ENCODE data around the gene ITPKB.

DNA sequence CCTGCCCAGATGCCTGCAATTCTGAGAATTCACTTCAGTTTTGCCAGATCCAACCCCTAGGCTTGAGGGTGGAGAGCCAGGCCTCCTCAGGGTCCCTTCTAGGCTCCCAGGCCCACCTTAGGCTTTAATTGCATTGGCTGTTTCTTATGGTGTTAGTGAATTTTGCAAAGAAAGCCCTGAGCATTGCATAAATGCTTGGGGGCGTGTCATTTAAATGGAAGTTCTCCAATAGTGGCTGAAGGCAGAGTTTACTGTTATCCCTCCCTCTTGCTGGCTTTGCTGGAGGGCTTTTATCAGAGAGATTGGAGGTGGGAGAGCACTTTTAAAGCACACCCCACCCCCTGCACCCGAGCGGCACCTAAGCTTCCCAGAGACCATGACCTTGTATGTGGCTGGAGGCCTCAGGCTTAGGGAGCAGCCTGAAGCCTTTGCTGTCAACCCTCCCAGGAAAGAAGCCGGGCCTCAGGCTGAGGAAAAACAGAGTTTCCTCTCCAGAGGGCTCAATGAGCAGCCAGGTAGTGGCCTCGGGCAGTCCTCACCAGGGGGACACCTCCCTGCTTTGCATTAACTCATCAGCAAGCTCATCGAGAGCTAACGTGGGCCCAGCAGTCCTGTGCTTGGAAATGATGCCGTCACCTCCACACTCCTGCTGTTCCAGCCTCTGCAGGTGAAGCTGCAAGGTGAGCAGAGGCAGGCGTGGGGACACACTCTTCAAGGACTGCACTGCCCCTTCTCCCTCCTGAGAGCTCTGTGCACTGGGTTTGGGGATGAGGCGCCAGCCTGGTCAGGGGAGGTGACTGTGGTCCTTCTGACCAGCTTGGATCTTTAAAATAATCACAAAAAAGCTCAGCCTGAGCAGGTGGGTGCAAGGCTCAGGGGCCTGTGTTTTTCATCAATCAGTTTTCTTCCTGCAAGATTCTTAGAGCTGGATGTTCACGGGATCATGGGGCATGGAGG, 132.5 kb downstream of the ITPKB start:
- TF ChIP-seq, protein P1, sequence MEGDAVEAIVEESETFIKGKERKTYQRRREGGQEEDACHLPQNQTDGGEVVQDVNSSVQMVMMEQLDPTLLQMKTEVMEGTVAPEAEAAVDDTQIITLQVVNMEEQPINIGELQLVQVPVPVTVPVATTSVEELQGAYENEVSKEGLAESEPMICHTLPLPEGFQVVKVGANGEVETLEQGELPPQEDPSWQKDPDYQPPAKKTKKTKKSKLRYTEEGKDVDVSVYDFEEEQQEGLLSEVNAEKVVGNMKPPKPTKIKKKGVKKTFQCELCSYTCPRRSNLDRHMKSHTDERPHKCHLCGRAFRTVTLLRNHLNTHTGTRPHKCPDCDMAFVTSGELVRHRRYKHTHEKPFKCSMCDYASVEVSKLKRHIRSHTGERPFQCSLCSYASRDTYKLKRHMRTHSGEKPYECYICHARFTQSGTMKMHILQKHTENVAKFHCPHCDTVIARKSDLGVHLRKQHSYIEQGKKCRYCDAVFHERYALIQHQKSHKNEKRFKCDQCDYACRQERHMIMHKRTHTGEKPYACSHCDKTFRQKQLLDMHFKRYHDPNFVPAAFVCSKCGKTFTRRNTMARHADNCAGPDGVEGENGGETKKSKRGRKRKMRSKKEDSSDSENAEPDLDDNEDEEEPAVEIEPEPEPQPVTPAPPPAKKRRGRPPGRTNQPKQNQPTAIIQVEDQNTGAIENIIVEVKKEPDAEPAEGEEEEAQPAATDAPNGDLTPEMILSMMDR (IDR thresholded peaks at IDR 0.05) = no peak
- no peak for TF ChIP-seq POLR2A (IDR thresholded peaks at IDR 0.05)
- no peak for TF ChIP-seq EP300 (IDR thresholded peaks at IDR 0.05)

Measured in ovary (tissue), 3 donors.